Common myeloid progenitor, CD34-positive (primary cell): ENCODE measurements around the gene CEP89.
"Not testable (repeated sequence)": the region's sequence is repeated elsewhere in the genome, so short reads cannot be mapped to it uniquely, and the experiment has no call there.

ENCODE experiments used
- CTCF ChIA-PET: fragments of 350-600 bp; sonication (Branson Sonifier 250); formaldehyde crosslinking; loops from one replicate; lab custom pipeline; 2021; ENCODE audit warnings: antibody characterized with exemption; lab: Charles Lee
- POLR2A ChIA-PET: fragments of 350-600 bp; sonication (Branson Sonifier 250); formaldehyde crosslinking; loops from one replicate; lab custom pipeline; 2021; ENCODE audit warnings: antibody characterized with exemption; lab: Charles Lee
- DNase-seq, 3 donors: peaks; one replicate each; pipeline versions ENCODE4 v3.0.0 to v3.0.0-alpha.2; 2013
- H3K27ac ChIP-seq, 2 experiments: 1 replicate in 1 of 2; 2 replicates in 1 of 2; pipeline ENCODE4 v1.7.0; 2013; ENCODE audit warnings: inconsistent platforms in 2 of 2, low read length in 2 of 2, mild to moderate bottlenecking in 2 of 2, low read depth in 1 of 2, moderate library complexity in 1 of 2; ENCODE audit not compliant: severe bottlenecking in 2 of 2, insufficient read depth in 1 of 2, poor library complexity in 1 of 2
- H3K27me3 ChIP-seq, 5 experiments: replicated peaks in 2 of 5; 1 replicate in 3 of 5; 2 replicates in 2 of 5; pipeline versions ENCODE4 v1.6.1 to v1.7.0; 2013; ENCODE audit warnings: low read length in 4 of 5, mild to moderate bottlenecking in 2 of 5, moderate library complexity in 2 of 5, inconsistent platforms in 1 of 5; ENCODE audit not compliant: insufficient read depth in 5 of 5, control insufficient read depth in 4 of 5
- H3K36me3 ChIP-seq, 4 experiments: 1 replicate in 2 of 4; 2 replicates in 2 of 4; pipeline versions ENCODE4 v1.6.1 to v1.7.0; 2013; ENCODE audit warnings: low read length in 3 of 4, control low read depth in 1 of 4, mild to moderate bottlenecking in 1 of 4; ENCODE audit not compliant: control insufficient read depth in 4 of 4, insufficient read depth in 4 of 4
- H3K4me1 ChIP-seq, 4 experiments: 1 replicate in 3 of 4; 2 replicates in 1 of 4; pipeline versions ENCODE4 v1.6.1 to v1.7.1; 2013; ENCODE audit warnings: low read length in 3 of 4, mild to moderate bottlenecking in 3 of 4, control low read depth in 1 of 4, inconsistent platforms in 1 of 4, moderate library complexity in 1 of 4; ENCODE audit not compliant: control insufficient read depth in 4 of 4, insufficient read depth in 4 of 4; ENCODE audit errors: control extremely low read depth in 1 of 4
- H3K4me3 ChIP-seq, 7 experiments: 1 replicate in 4 of 7; 2 replicates in 3 of 7; pipeline versions ENCODE4 v1.5.1 to v1.7.0; 2013; ENCODE audit warnings: mild to moderate bottlenecking in 7 of 7, low read length in 6 of 7, moderate library complexity in 6 of 7, inconsistent platforms in 2 of 7, low read depth in 2 of 7, control low read depth in 1 of 7; ENCODE audit not compliant: insufficient read depth in 4 of 7, control insufficient read depth in 1 of 7; ENCODE audit errors: extremely low read depth in 1 of 7
- H3K9me3 ChIP-seq, 5 experiments: 1 replicate in 4 of 5; 2 replicates in 1 of 5; pipeline versions ENCODE4 v1.6.1 to v1.7.1; 2013; ENCODE audit warnings: low read length in 4 of 5, mild to moderate bottlenecking in 2 of 5, inconsistent platforms in 1 of 5, low read depth in 1 of 5, moderate library complexity in 1 of 5; ENCODE audit not compliant: control insufficient read depth in 4 of 5, insufficient read depth in 2 of 5; ENCODE audit errors: control extremely low read depth in 1 of 5
- WGBS: methylation state at CpG from one replicate; pipeline ENCODE4 v1.1.5; 2013; ENCODE audit not compliant: insufficient coverage; 5-methylcytosine and 5-hydroxymethylcytosine counted together

Gene CEP89

GRCh38 chr19:33000910-33001309, 29.2 kb upstream of the CEP89 start:
- no peaks in the 10 kb centered on the region for H3K4me1 ChIP-seq
- H3K9me3 ChIP-seq, result no peaks in the 10 kb centered on the region
- ChIA-PET POLR2A (no interaction called here), CTCF (no interaction called here)
- 95% methylated on average over 3 of the region's 4 CpGs for WGBS
- H3K27ac ChIP-seq, result no peak overlapping the region
- H3K36me3 ChIP-seq, result no peaks in the 10 kb centered on the region
- no peak overlapping the region for H3K4me3 ChIP-seq
- H3K27me3 ChIP-seq, result peaks cover 0 to 10% (median 4%) of the 10 kb centered on the region in 5 experiments
- DNase-seq, result no peak

DNA sequence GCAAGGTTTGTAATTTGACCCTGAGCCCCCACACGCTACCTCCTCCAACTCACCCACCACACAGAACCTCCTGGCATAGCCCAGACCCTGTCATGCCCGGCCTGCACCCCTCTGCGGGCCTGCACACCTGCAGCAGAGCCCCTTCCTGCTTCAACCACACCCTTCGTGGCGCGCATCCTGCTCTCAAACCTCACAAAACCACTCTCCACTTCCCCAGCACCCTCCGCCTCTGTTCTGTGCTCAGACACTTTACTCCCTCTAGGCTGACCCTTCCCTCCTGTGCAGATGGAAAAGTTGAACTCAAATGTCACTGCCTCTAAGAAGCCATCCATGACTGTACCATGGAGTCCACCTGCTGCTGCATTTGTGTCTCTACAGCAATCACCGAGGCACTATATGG, 28.8 kb upstream of the CEP89 start:
- Histone ChIP-seq H3K27me3 (peaks cover 0 to 10% (median 4%) of the 10 kb centered on the region in 5 experiments), H3K36me3 (no peaks in the 10 kb centered on the region), H3K27ac (no peak overlapping the region), H3K4me3 (no peak overlapping the region), H3K9me3 (no peaks in the 10 kb centered on the region), H3K4me1 (no peaks in the 10 kb centered on the region)
- ChIA-PET CTCF (no interaction called here), POLR2A (no interaction called here)
- no peak for DNase-seq
- WGBS, result 75% methylated on average over 8 of the region's 8 CpGs

DNA sequence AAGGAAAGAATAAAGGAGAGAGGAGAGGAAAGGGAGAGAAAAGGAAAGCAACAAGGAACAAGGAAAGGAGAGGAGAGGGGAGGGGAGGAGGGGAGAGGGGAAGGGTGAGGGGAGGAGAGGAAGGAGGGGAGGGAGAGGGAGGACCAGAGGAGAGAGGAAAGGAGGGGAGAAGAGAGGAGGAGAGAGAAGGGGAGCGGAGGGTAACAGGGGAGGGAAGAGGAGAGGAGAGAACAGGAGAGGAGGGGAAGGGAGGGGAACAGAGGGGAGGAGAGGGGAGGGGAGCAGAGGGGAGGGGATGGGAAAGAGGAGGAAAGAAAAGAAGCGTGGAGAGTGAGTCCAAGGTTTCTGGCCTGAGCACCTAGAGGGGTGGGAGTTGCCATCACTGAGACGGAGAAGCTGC, 27.0 kb upstream of the CEP89 start:
- POLR2A ChIA-PET, result no interaction called here
- 91% methylated on average over 3 of the region's 3 CpGs for WGBS

GRCh38 chr19:32997716-32998355, 26.1 kb upstream of the CEP89 start:
- H3K9me3 ChIP-seq, result no peaks in the 10 kb centered on the region
- no peak overlapping the region for H3K27ac ChIP-seq
- 88% methylated on average over 14 of the region's 14 CpGs for WGBS
- H3K27me3 ChIP-seq, result peaks cover 0 to 9% (median 4%) of the 10 kb centered on the region in 5 experiments
- CTCF ChIA-PET, result no interaction called here
- no peak for DNase-seq
- no peaks in the 10 kb centered on the region for H3K36me3 ChIP-seq
- POLR2A ChIA-PET, result no interaction called here
- H3K4me3 ChIP-seq, result no peak overlapping the region
- H3K4me1 ChIP-seq, result no peaks in the 10 kb centered on the region

More for the DNA sequence above, 27.0 kb upstream of the CEP89 start:
- Histone ChIP-seq H3K27ac (no peak overlapping the region), H3K4me1 (no peaks in the 10 kb centered on the region), H3K9me3 (no peaks in the 10 kb centered on the region), H3K36me3 (no peaks in the 10 kb centered on the region), H3K4me3 (no peak overlapping the region), H3K27me3 (peaks cover 0 to 9% (median 4%) of the 10 kb centered on the region in 5 experiments)
- no peak for DNase-seq
- CTCF ChIA-PET, result no interaction called here

GRCh38 chr19:32997061-32997464, 25.3 kb upstream of the CEP89 start:
- H3K4me3 ChIP-seq, H3K27me3 ChIP-seq, H3K36me3 ChIP-seq, CTCF ChIA-PET, H3K27ac ChIP-seq, H3K9me3 ChIP-seq, POLR2A ChIA-PET, DNase-seq, H3K4me1 ChIP-seq: not testable (repeated sequence)
- 80% methylated on average over 1 of the region's 7 CpGs for WGBS

GRCh38 chr19:32995966-32996365, 24.2 kb upstream of the CEP89 start:
- CTCF ChIA-PET, result not testable (repeated sequence)

GRCh38 chr19:32988724-32989123, 17.0 kb upstream of the CEP89 start:
- DNase-seq, result no peak
- H3K36me3 ChIP-seq, result no peaks in the 10 kb centered on the region
- H3K9me3 ChIP-seq, result no peaks in the 10 kb centered on the region
- 86% methylated on average over 4 of the region's 5 CpGs for WGBS
- peaks cover 0 to 3% (median 2%) of the 10 kb centered on the region in 5 experiments for H3K27me3 ChIP-seq
- POLR2A ChIA-PET, result interaction anchor here (0.6 kb wide), 1 partner anchor 56 kb away, joined by 4 read pairs; no protein-coding TSS in a partner anchor
- no peak overlapping the region for H3K27ac ChIP-seq
- H3K4me1 ChIP-seq, result peaks cover 0 to 4% (median 1%) of the 10 kb centered on the region in 4 experiments
- CTCF ChIA-PET, result no interaction called here
- H3K4me3 ChIP-seq, result no peak overlapping the region

More at GRCh38 chr19:32995966-32996365, 24.2 kb upstream of the CEP89 start:
- H3K4me1 ChIP-seq, DNase-seq, H3K9me3 ChIP-seq, H3K4me3 ChIP-seq, H3K36me3 ChIP-seq, H3K27ac ChIP-seq, POLR2A ChIA-PET: not testable (repeated sequence)
- 97% methylated on average over 11 of the region's 17 CpGs for WGBS
- H3K27me3 ChIP-seq, result peaks cover 0 to 11% (median 4%) of the 10 kb centered on the region in 5 experiments
